HG02588 (cell line): Measurements from ENCODE around the gene RAX.

ENCODE experiments used
- ATAC-seq: cut with Tn5 transposase; IDR thresholded peaks from one replicate; pipeline ENCODE4 v1.9.1; 2021; ENCODE audit warnings: mild to moderate bottlenecking, moderate library complexity; ENCODE audit not compliant: unreplicated experiment

RAX gene

GRCh38 chr18:59272891-59273758 lies at the start of gene RAX:
Gene RAX, minus strand, starts transcription at chr18:59273454. Its CDS starts 248 bp downstream, at chr18:59273206.
- ATAC-seq = no peak

- no peak for ATAC-seq
These were observed 45.3 kb upstream of the RAX start, which contains the start of gene CPLX4 for GRCh38 chr18:59318460-59319050. Gene CPLX4, minus strand, starts transcription at chr18:59318649. Its CDS starts 187 bp downstream, at chr18:59318462.

GRCh38 chr18:59311631-59312030 lies 38.4 kb upstream of the RAX start:
- no peak for ATAC-seq

- no peak for ATAC-seq
These were observed 35.6 kb upstream of the RAX start for GRCh38 chr18:59308938-59309260.

- peak; percentile 95 for ATAC-seq
These were observed 35.1 kb upstream of the RAX start for GRCh38 chr18:59308248-59308937.

- no peak for ATAC-seq
These were observed 33.4 kb upstream of the RAX start for GRCh38 chr18:59306640-59307039.

GRCh38 chr18:59305295-59305694 lies 32.0 kb upstream of the RAX start:
- ATAC-seq = no peak

- no peak for ATAC-seq
These were observed 30.5 kb upstream of the RAX start for GRCh38 chr18:59303656-59304195.

GRCh38 chr18:59303006-59303405 lies 29.8 kb upstream of the RAX start:
- ATAC-seq = no peak

- no peak for ATAC-seq
These were observed 28.7 kb upstream of the RAX start for GRCh38 chr18:59301929-59302328.

GRCh38 chr18:59300676-59301285 lies 27.5 kb upstream of the RAX start:
- no peak for ATAC-seq

- no peak for ATAC-seq
These were observed 25.6 kb upstream of the RAX start for GRCh38 chr18:59298871-59299270.

- ATAC-seq = no peak
These were observed 20.1 kb upstream of the RAX start for GRCh38 chr18:59293317-59293716.

- ATAC-seq = no peak
These were observed 13.1 kb upstream of the RAX start for GRCh38 chr18:59286341-59286740.

- no peak for ATAC-seq
These were observed 9.1 kb upstream of the RAX start for GRCh38 chr18:59282341-59282740.

GRCh38 chr18:59279722-59280121 lies 6.5 kb upstream of the RAX start:
- ATAC-seq = no peak

GRCh38 chr18:59279193-59279592 lies 5.9 kb upstream of the RAX start:
- no peak for ATAC-seq

GRCh38 chr18:59278793-59279192 lies 5.5 kb upstream of the RAX start:
- no peak for ATAC-seq

GRCh38 chr18:59276047-59276446 lies 2.8 kb upstream of the RAX start:
- no peak for ATAC-seq

- ATAC-seq = no peak
These were observed 2.2 kb upstream of the RAX start for GRCh38 chr18:59275406-59275949.

- no peak for ATAC-seq
These were observed 1.3 kb upstream of the RAX start for GRCh38 chr18:59274533-59274928.
